Progenitor cell of endocrine pancreas (in vitro differentiated cells): ENCODE results near the gene NTN1. TPM values are rescaled to one million over a fixed set of nuclear protein-coding genes. Genes with fewer than 3 reads are reported as not detected.

Experiments used
- DNase-seq: peaks from one replicate; pipeline ENCODE4 v3.0.0; 2021; ENCODE audit warnings: low spot score; ENCODE audit not compliant: unreplicated experiment
- H3K27ac Mint-ChIP-seq: 2 replicates; pipeline ENCODE4 v1.8.0; 2021; ENCODE audit warnings: mild to moderate bottlenecking, moderate library complexity, mixed read lengths
- H3K27me3 Mint-ChIP-seq: 2 replicates; pipeline ENCODE4 v1.8.0; 2021; ENCODE audit warnings: mixed read lengths
- H3K36me3 Mint-ChIP-seq: 2 replicates; pipeline ENCODE4 v1.8.0; 2022; ENCODE audit warnings: mixed read lengths; ENCODE audit not compliant: insufficient read depth
- H3K4me1 Mint-ChIP-seq: 2 replicates; pipeline ENCODE4 v1.8.0; 2021; ENCODE audit warnings: low read depth, mixed read lengths
- H3K4me3 Mint-ChIP-seq: 2 replicates; pipeline ENCODE4 v1.8.0; 2021; ENCODE audit warnings: low read depth, mild to moderate bottlenecking, moderate library complexity, mixed read lengths
- H3K9me3 Mint-ChIP-seq: 2 replicates; pipeline ENCODE4 v1.8.0; 2021; ENCODE audit warnings: low read depth, mixed read lengths
- total RNA-seq: library from RNA; stranded (reverse); gene quantifications from 2 replicates; pipeline ENCODE4 v1.2.1, GENCODE V29; 2021
- TF ChIP-seq, protein P1 (sequence below): fragments of 200-600 bp; sonication (generic); IDR thresholded peaks from one replicate; pipeline ENCODE4 v1.5.0; 2021; ENCODE audit warnings: antibody characterized with exemption, mild to moderate bottlenecking; ENCODE audit not compliant: unreplicated experiment

NTN1 gene
- total RNA-seq, 1 donor from 2014 or later, result 4.4 TPM

DNA sequence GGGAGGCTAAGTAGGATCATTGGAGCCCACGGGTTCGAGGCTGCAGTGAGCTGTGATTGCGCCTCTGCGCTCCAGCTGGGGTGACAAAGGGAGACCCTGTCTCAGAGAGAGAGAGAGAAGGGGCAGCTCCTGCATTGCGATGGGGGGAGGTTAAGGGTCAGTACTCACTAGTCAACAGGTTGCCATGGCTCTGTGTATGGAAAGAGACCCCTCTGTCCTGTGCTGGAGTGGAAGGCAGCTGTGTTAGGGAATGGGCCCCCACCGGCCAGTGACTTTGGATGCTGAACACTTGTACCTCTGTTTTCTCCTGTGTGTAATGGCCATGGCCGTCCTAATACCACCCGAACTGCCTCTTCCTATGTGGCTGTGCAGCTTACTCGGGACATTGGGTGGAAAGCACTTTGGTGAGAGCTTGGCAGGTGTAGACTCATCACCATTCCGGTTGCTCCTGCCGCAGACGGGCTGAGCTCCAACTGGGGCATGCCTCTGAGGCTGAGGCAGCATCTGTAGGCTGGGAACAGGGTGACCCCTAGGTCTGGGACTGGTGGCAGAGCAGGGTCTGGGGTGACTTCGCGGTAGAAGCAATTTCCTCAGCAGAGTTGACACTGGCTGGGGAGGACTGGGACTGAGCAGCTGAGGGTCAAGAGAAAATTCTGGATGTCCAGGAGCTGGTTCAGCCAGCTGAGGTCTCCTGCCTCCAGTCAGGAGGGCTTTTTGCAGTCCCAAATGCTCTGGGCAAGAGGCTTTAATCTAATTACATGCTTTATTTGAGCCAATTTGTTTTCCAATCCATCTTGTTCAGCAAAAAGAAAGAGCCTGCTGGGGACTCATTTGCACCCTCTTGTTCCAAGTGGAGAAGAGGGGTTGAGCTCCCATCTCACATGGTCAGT is 184.5 kb downstream of the NTN1 start:
- H3K9me3 Mint-ChIP-seq, result no peaks in the 10 kb centered on the region
- TF ChIP-seq, protein P1, sequence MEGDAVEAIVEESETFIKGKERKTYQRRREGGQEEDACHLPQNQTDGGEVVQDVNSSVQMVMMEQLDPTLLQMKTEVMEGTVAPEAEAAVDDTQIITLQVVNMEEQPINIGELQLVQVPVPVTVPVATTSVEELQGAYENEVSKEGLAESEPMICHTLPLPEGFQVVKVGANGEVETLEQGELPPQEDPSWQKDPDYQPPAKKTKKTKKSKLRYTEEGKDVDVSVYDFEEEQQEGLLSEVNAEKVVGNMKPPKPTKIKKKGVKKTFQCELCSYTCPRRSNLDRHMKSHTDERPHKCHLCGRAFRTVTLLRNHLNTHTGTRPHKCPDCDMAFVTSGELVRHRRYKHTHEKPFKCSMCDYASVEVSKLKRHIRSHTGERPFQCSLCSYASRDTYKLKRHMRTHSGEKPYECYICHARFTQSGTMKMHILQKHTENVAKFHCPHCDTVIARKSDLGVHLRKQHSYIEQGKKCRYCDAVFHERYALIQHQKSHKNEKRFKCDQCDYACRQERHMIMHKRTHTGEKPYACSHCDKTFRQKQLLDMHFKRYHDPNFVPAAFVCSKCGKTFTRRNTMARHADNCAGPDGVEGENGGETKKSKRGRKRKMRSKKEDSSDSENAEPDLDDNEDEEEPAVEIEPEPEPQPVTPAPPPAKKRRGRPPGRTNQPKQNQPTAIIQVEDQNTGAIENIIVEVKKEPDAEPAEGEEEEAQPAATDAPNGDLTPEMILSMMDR, result no peak
- H3K4me3 Mint-ChIP-seq, result no peak overlapping the region
- no peaks in the 10 kb centered on the region for H3K36me3 Mint-ChIP-seq
- no peak for DNase-seq
- no peak overlapping the region for H3K27ac Mint-ChIP-seq
- peaks cover 16% of the 10 kb centered on the region for H3K4me1 Mint-ChIP-seq
- peaks cover 59% of the 10 kb centered on the region for H3K27me3 Mint-ChIP-seq

DNA sequence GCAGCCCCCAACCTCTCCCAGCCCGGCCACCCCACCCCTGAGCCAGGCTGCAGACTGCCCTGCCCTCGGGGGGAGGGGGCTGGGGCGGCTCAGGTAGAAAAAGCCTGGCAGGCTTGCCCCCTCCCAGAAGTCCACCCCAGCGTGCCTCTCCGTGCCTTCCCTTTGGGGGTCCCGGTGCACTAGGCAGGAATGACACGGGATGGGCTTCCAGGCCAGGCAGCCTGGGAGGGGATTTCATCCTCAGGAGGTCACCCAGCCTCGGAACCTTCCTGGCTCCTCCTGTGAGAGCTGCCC is 185.0 kb downstream of the NTN1 start:
- no peaks in the 10 kb centered on the region for H3K9me3 Mint-ChIP-seq
- no peak overlapping the region for H3K27ac Mint-ChIP-seq
- no peak for DNase-seq
- TF ChIP-seq, protein P1, result no peak
- H3K27me3 Mint-ChIP-seq, result peaks cover 58% of the 10 kb centered on the region
- H3K4me3 Mint-ChIP-seq, result no peak overlapping the region
- H3K4me1 Mint-ChIP-seq, result peaks cover 16% of the 10 kb centered on the region
- H3K36me3 Mint-ChIP-seq, result no peaks in the 10 kb centered on the region

DNA sequence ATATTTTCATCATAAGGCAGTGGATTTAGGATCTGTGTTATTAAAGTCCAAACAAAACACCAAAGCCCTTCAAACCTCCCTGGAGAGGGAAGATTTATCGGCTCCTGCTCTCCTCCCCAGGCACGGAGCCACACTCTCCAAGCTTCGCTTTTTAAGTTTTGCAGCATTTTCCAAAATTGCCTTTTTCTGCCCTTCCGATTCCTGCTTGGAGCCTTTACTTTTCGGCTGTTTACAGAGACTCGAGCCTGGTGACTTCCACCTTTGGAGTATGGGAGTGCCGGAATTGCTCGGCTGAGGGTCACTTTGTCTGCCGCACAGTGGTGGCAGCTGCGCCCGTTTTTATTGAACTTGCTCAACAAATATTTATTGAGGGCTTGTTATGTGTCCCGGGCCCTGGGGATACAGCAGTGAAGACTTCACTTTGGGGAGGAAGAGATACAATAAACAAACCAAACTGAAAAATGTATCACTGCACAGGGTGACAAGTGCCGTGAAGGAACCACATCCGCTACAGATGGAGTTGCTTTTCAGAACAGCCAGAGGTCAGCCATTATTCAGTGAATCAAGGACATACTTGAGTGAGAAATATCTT is 185.5 kb downstream of the NTN1 start:
- H3K36me3 Mint-ChIP-seq, result no peaks in the 10 kb centered on the region
- peaks cover 16% of the 10 kb centered on the region for H3K4me1 Mint-ChIP-seq
- TF ChIP-seq, protein P1, result no peak
- no peak overlapping the region for H3K4me3 Mint-ChIP-seq
- peak overlapping the region; percentile 22 for H3K27ac Mint-ChIP-seq
- H3K27me3 Mint-ChIP-seq, result peaks cover 59% of the 10 kb centered on the region
- H3K9me3 Mint-ChIP-seq, result no peaks in the 10 kb centered on the region
- DNase-seq, result no peak

DNA sequence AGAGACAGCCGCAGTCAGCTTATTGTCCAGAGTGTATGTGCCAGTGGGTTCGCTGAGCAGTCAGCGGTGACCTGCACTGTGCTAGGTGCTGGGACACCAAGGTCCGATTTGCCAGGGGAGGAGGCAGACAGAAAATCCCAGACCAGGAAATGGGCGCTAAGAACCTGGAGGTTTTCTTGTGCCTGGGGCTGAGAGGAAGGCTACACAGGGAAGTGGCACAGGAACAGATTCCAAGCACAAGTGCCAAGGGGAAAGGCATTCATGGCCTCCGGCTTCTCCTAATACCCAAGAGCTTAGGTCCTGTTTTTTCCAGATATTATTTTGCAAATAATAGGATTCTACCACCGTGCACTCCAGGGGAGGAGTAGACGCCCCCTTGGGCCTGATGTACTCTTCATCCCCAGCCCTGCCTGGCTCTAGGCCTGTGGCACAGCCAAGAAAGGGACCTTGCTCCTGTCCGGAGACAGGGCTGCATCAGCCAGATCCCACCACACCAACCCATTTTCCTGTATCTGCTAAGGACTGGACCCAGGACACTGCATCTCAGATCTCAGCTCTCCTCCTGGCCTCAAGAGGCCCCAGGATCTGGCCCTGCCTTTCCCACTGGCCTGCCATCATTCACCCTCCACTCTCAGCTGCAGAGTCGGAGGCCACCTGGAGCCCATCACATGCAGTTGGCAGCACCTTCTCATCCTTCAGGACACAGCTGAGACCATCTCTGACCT is 187.2 kb downstream of the NTN1 start:
- Mint-ChIP-seq H3K9me3 (no peaks in the 10 kb centered on the region), H3K36me3 (no peaks in the 10 kb centered on the region), H3K4me3 (no peak overlapping the region), H3K4me1 (peaks cover 16% of the 10 kb centered on the region), H3K27ac (no peak overlapping the region), H3K27me3 (peaks cover 60% of the 10 kb centered on the region)
- TF ChIP-seq, protein P1, result no peak
- no peak for DNase-seq

DNA sequence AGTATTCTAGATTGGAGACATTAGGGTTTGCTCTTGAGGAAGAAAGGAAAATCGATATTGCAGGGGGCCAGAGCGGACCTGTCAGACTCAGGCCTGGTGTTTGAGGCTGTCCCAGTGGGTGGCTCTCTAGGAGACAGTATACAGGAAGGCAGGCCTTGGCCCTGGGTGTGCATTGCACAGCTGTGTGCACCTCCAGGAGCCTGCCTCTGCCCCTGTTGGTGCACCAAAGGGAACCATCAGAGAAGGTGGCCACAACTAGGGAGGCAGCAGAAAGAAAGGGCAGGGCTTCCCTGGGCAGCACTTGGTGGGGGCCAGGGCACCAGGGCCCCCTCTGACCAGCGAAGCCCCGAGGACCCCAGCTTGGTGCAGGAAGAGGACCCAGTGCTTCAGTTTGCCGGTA is 188.0 kb downstream of the NTN1 start:
- no peak for DNase-seq
- TF ChIP-seq, protein P1, result no peak
- no peaks in the 10 kb centered on the region for H3K36me3 Mint-ChIP-seq
- peaks cover 16% of the 10 kb centered on the region for H3K4me1 Mint-ChIP-seq
- H3K27ac Mint-ChIP-seq, result no peak overlapping the region
- peaks cover 52% of the 10 kb centered on the region for H3K27me3 Mint-ChIP-seq
- no peak overlapping the region for H3K4me3 Mint-ChIP-seq
- no peaks in the 10 kb centered on the region for H3K9me3 Mint-ChIP-seq
